ENCODE results near the gene ACAA1. TPM values are rescaled to one million over a fixed set of nuclear protein-coding genes. Genes with fewer than 3 reads are reported as not detected.

The ACAA1 gene
- total and polyA plus RNA-seq, 9 donors: 27.1 to 50.4 (median 42.7) TPM

Small RNAs within 50 kb of the gene (small RNA-seq; reads per million reads assigned to genes)
- gene RF00019: not detected

Other genes starting within 250 kb of the ACAA1 start
- gene VILL, start 146.3 kb downstream of the ACAA1 start, total RNA-seq: 10 to 100 TPM in 2 of 7 donors, 1 to 10 TPM in 5; 5.2 to 13.2 (median 8.8) TPM
- 10 to 100 TPM in 1 of 2 donors, 1 to 10 TPM in 1; 4.8 to 12.3 TPM for gene VILL, start 146.3 kb downstream of the ACAA1 start, polyA plus RNA-seq
- gene PLCD1, start 107.5 kb downstream of the ACAA1 start, total RNA-seq: 10 to 100 TPM; 12.3 to 62.3 (median 27.0) TPM
- 10 to 100 TPM; 21.2 to 30.0 TPM for gene PLCD1, start 107.5 kb downstream of the ACAA1 start, polyA plus RNA-seq
- 10 to 100 TPM in 1 of 7 donors, 1 to 10 TPM in 5, under 1 TPM in 1; 0.99 to 23.8 (median 3.7) TPM for gene DLEC1, start 97.9 kb downstream of the ACAA1 start, total RNA-seq
- 1 to 10 TPM in 1 of 2 donors, under 1 TPM in 1; 0.93 to 1.5 TPM for gene DLEC1, start 97.9 kb downstream of the ACAA1 start, polyA plus RNA-seq
- gene MYD88, start 1.5 kb upstream of the ACAA1 start, total RNA-seq: 10 to 100 TPM; 12.8 to 32.5 (median 24.0) TPM
- gene MYD88, start 1.5 kb upstream of the ACAA1 start, polyA plus RNA-seq: 10 to 100 TPM; 19.1 to 58.9 TPM
- gene OXSR1, start 28.4 kb upstream of the ACAA1 start, total RNA-seq: 10 to 100 TPM; 17.0 to 41.1 (median 29.4) TPM
- 10 to 100 TPM; 12.4 to 24.9 TPM for gene OXSR1, start 28.4 kb upstream of the ACAA1 start, polyA plus RNA-seq
- gene SLC22A13, start 128.7 kb upstream of the ACAA1 start, total RNA-seq: under 1 TPM in 5 of 7 donors, not detected in 2; 0.12 to 0.46 (median 0.18) TPM
- gene SLC22A13, start 128.7 kb upstream of the ACAA1 start, polyA plus RNA-seq: not detected
- under 1 TPM in 1 of 7 donors, not detected in 6; 0.12 TPM for gene SLC22A14, start 145.2 kb upstream of the ACAA1 start, total RNA-seq
- under 1 TPM in 1 of 2 donors, not detected in 1; 0.55 TPM for gene SLC22A14, start 145.2 kb upstream of the ACAA1 start, polyA plus RNA-seq
- 1 to 10 TPM; 1.4 to 7.0 (median 5.6) TPM for gene XYLB, start 209.7 kb upstream of the ACAA1 start, total RNA-seq
- 1 to 10 TPM; 1.8 to 3.5 TPM for gene XYLB, start 209.7 kb upstream of the ACAA1 start, polyA plus RNA-seq

Data from ovary (tissue), 9 donors.